ENCODE measurements around the gene TNNI2. TPM values are rescaled to one million over a fixed set of nuclear protein-coding genes. Genes with fewer than 3 reads are reported as not detected.

Gene TNNI2
- total RNA-seq, 1 experiment from 2014 or later: not detected

- Histone ChIP-seq H4K91ac (ENCODE audit: insufficient read length, low read depth, low read length) (no peak overlapping the region), H3K9ac (ENCODE audit: extremely low read depth, insufficient read length, low read length) (no peak overlapping the region), H2BK15ac (ENCODE audit: low read depth, low read length) (no peak overlapping the region), H2AK5ac (ENCODE audit: insufficient read length, low read length) (no peak overlapping the region), H2BK120ac (ENCODE audit: low read depth, low read length, poor library complexity, severe bottlenecking) (no peak overlapping the region), H4K8ac (replicated peaks; ENCODE audit: insufficient read length, low read depth, low read length) (no peak overlapping the region), H3K4me2 (ENCODE audit: insufficient read depth, insufficient read length, low read length) (no peak overlapping the region), H2BK12ac (ENCODE audit: insufficient read length, low read depth, low read length) (no peak overlapping the region), H3K56ac (ENCODE audit: insufficient read length, low read depth, low read length) (no peak overlapping the region), H3K4ac (ENCODE audit: low read depth, low read length) (no peak overlapping the region), H2BK20ac (ENCODE audit: low read depth, low read length, poor library complexity, severe bottlenecking) (no peak overlapping the region), H3K79me1 (ENCODE audit: insufficient read depth, low read depth, low read length, poor library complexity, severe bottlenecking) (no peaks in the 10 kb centered on the region), H3K23ac (ENCODE audit: insufficient read length, low read depth, low read length) (no peak overlapping the region), H3K79me2 (ENCODE audit: insufficient read depth, low read length) (no peaks in the 10 kb centered on the region), H3K27ac (ENCODE audit: insufficient read length, low read depth, low read length) (no peak overlapping the region), H3K9me3 (ENCODE audit: control insufficient read depth, low read depth, low read length) (no peaks in the 10 kb centered on the region), H3K4me1 (ENCODE audit: insufficient read depth, low read length) (no peaks in the 10 kb centered on the region), H3K14ac (ENCODE audit: insufficient read depth, low read length) (no peak overlapping the region), H3K27me3 (ENCODE audit: insufficient read depth, low read length) (no peaks in the 10 kb centered on the region), H4K20me1 (ENCODE audit: control insufficient read depth, insufficient read depth, insufficient read length) (no peaks in the 10 kb centered on the region), H4K5ac (ENCODE audit: insufficient read length, low read depth, low read length) (no peak overlapping the region), H2BK5ac (ENCODE audit: insufficient read length, low read length) (no peak overlapping the region), H3K23me2 (ENCODE audit: insufficient read length, low read depth, low read length, poor library complexity, severe bottlenecking) (no peaks in the 10 kb centered on the region), H3T11ph (ENCODE audit: low read length) (no peak overlapping the region), H3K18ac (ENCODE audit: insufficient read length, low read depth, low read length) (no peak overlapping the region), H2AFZ (ENCODE audit: low read length) (no peak overlapping the region)
- peaks cover 8 to 12% of the 10 kb centered on the region in 2 experiments; a peak in 4 of 5 replicates for H3K9me3 Mint-ChIP-seq
- H3K36me3 Mint-ChIP-seq (ENCODE audit: insufficient read depth in 1 of 3, low read depth in 3 of 3): no peaks in the 10 kb centered on the region; a peak in 1 of 7 replicates
- H3K4me1 Mint-ChIP-seq: no peaks in the 10 kb centered on the region
- H3K4me3 Mint-ChIP-seq: no peak overlapping the region
- TF ChIP-seq CTCF (conservative IDR thresholded peaks at IDR 0.05): no peak
- H3K27ac Mint-ChIP-seq: no peak overlapping the region
- H3K27me3 Mint-ChIP-seq (ENCODE audit: low read depth): peaks cover 55% of the 10 kb centered on the region
- WGBS (ENCODE audit: extremely low coverage, insufficient read length, low lambda C conversion rate): no CpG with 5 or more reads among the region's 8 CpGs
- no peak for DNase-seq
Observed at GRCh38 chr11:1815311-1815710, 23.5 kb upstream of the TNNI2 start.

Measured in H9 (cell line).